Measurements from ENCODE around the gene FEZF1.
A peak's percentile ranks its signal among the peaks of the same experiment; 100 is the strongest.

FEZF1 gene

GRCh38 chr7:122306320-122307227 is 2.0 kb upstream of the FEZF1 start:
- no peaks in the 10 kb centered on the region for H3K9me3 ChIP-seq (ENCODE audit: control insufficient read depth, insufficient read depth, low read depth, low read length)
- H3K4me3 ChIP-seq (ENCODE audit: low read depth, low read length): peak overlapping the region; percentile 58
- peaks cover 47% of the 10 kb centered on the region for H3K4me1 ChIP-seq (ENCODE audit: control insufficient read depth, insufficient read depth, low read length)
- H3K36me3 ChIP-seq (ENCODE audit: control insufficient read depth, insufficient read depth, low read length): no peaks in the 10 kb centered on the region
- H3K27me3 ChIP-seq (ENCODE audit: control insufficient read depth, insufficient read depth, low read length): peaks cover 100% of the 10 kb centered on the region
- H3K27ac ChIP-seq (ENCODE audit: low read depth, low read length): no peak overlapping the region
- H3K9ac ChIP-seq (ENCODE audit: low read length): peak overlapping the region; percentile 10

GRCh38 chr7:122305475-122306319 is 1.1 kb upstream of the FEZF1 start:
- Histone ChIP-seq H3K36me3 (ENCODE audit: control insufficient read depth, insufficient read depth, low read length) (no peaks in the 10 kb centered on the region), H3K4me3 (ENCODE audit: low read depth, low read length) (peak overlapping the region; percentile 58), H3K27ac (ENCODE audit: low read depth, low read length) (no peak overlapping the region), H3K9me3 (ENCODE audit: control insufficient read depth, insufficient read depth, low read depth, low read length) (no peaks in the 10 kb centered on the region), H3K4me1 (ENCODE audit: control insufficient read depth, insufficient read depth, low read length) (peaks cover 43% of the 10 kb centered on the region), H3K27me3 (ENCODE audit: control insufficient read depth, insufficient read depth, low read length) (peaks cover 100% of the 10 kb centered on the region), H3K9ac (ENCODE audit: low read length) (no peak overlapping the region)

GRCh38 chr7:122304996-122305421 is 459 bp upstream of the FEZF1 start:
- peaks cover 47% of the 10 kb centered on the region for H3K4me1 ChIP-seq (ENCODE audit: control insufficient read depth, insufficient read depth, low read length)
- no peak overlapping the region for H3K27ac ChIP-seq (ENCODE audit: low read depth, low read length)
- no peaks in the 10 kb centered on the region for H3K9me3 ChIP-seq (ENCODE audit: control insufficient read depth, insufficient read depth, low read depth, low read length)
- no peaks in the 10 kb centered on the region for H3K36me3 ChIP-seq (ENCODE audit: control insufficient read depth, insufficient read depth, low read length)
- H3K4me3 ChIP-seq (ENCODE audit: low read depth, low read length): peak overlapping the region; percentile 58
- H3K27me3 ChIP-seq (ENCODE audit: control insufficient read depth, insufficient read depth, low read length): peaks cover 100% of the 10 kb centered on the region
- no peak overlapping the region for H3K9ac ChIP-seq (ENCODE audit: low read length)

- Histone ChIP-seq H3K27ac (ENCODE audit: low read depth, low read length) (no peak overlapping the region), H3K4me1 (ENCODE audit: control insufficient read depth, insufficient read depth, low read length) (peaks cover 34% of the 10 kb centered on the region), H3K4me3 (ENCODE audit: low read depth, low read length) (peak overlapping the region; percentile 58), H3K27me3 (ENCODE audit: control insufficient read depth, insufficient read depth, low read length) (peaks cover 100% of the 10 kb centered on the region), H3K9ac (ENCODE audit: low read length) (no peak overlapping the region), H3K36me3 (ENCODE audit: control insufficient read depth, insufficient read depth, low read length) (no peaks in the 10 kb centered on the region), H3K9me3 (ENCODE audit: control insufficient read depth, insufficient read depth, low read depth, low read length) (no peaks in the 10 kb centered on the region)
Observed at GRCh38 chr7:122303531-122304318, 825 bp downstream of the FEZF1 start.

GRCh38 chr7:122302761-122303530 is 1.6 kb downstream of the FEZF1 start:
- Histone ChIP-seq H3K4me1 (ENCODE audit: control insufficient read depth, insufficient read depth, low read length) (peaks cover 33% of the 10 kb centered on the region), H3K4me3 (ENCODE audit: low read depth, low read length) (peak overlapping the region; percentile 58), H3K27me3 (ENCODE audit: control insufficient read depth, insufficient read depth, low read length) (peaks cover 100% of the 10 kb centered on the region), H3K9ac (ENCODE audit: low read length) (no peak overlapping the region), H3K27ac (ENCODE audit: low read depth, low read length) (no peak overlapping the region), H3K36me3 (ENCODE audit: control insufficient read depth, insufficient read depth, low read length) (no peaks in the 10 kb centered on the region), H3K9me3 (ENCODE audit: control insufficient read depth, insufficient read depth, low read depth, low read length) (no peaks in the 10 kb centered on the region)

- Histone ChIP-seq H3K4me1 (ENCODE audit: control insufficient read depth, insufficient read depth, low read length) (peaks cover 30% of the 10 kb centered on the region), H3K36me3 (ENCODE audit: control insufficient read depth, insufficient read depth, low read length) (no peaks in the 10 kb centered on the region), H3K9ac (ENCODE audit: low read length) (no peak overlapping the region), H3K4me3 (ENCODE audit: low read depth, low read length) (peak overlapping the region; percentile 45), H3K27me3 (ENCODE audit: control insufficient read depth, insufficient read depth, low read length) (peaks cover 100% of the 10 kb centered on the region), H3K27ac (ENCODE audit: low read depth, low read length) (no peak overlapping the region), H3K9me3 (ENCODE audit: control insufficient read depth, insufficient read depth, low read depth, low read length) (no peaks in the 10 kb centered on the region)
Observed at GRCh38 chr7:122301858-122302760, 2.4 kb downstream of the FEZF1 start.

GRCh38 chr7:122300956-122301833 is 3.4 kb downstream of the FEZF1 start:
- Histone ChIP-seq H3K27ac (ENCODE audit: low read depth, low read length) (no peak overlapping the region), H3K9ac (ENCODE audit: low read length) (no peak overlapping the region), H3K4me3 (ENCODE audit: low read depth, low read length) (peak overlapping the region; percentile 89)

GRCh38 chr7:122300211-122300932 is 4.2 kb downstream of the FEZF1 start:
- peak overlapping the region; percentile 89 for H3K4me3 ChIP-seq (ENCODE audit: low read depth, low read length)
- peaks cover 24% of the 10 kb centered on the region for H3K4me1 ChIP-seq (ENCODE audit: control insufficient read depth, insufficient read depth, low read length)
- H3K27me3 ChIP-seq (ENCODE audit: control insufficient read depth, insufficient read depth, low read length): peaks cover 98% of the 10 kb centered on the region
- peak overlapping the region; percentile 22 for H3K9ac ChIP-seq (ENCODE audit: low read length)
- no peak overlapping the region for H3K27ac ChIP-seq (ENCODE audit: low read depth, low read length)
- no peaks in the 10 kb centered on the region for H3K9me3 ChIP-seq (ENCODE audit: control insufficient read depth, insufficient read depth, low read depth, low read length)
- no peaks in the 10 kb centered on the region for H3K36me3 ChIP-seq (ENCODE audit: control insufficient read depth, insufficient read depth, low read length)

More at GRCh38 chr7:122300956-122301833, 3.4 kb downstream of the FEZF1 start:
- Histone ChIP-seq H3K36me3 (ENCODE audit: control insufficient read depth, insufficient read depth, low read length) (no peaks in the 10 kb centered on the region), H3K9me3 (ENCODE audit: control insufficient read depth, insufficient read depth, low read depth, low read length) (no peaks in the 10 kb centered on the region), H3K27me3 (ENCODE audit: control insufficient read depth, insufficient read depth, low read length) (peaks cover 98% of the 10 kb centered on the region), H3K4me1 (ENCODE audit: control insufficient read depth, insufficient read depth, low read length) (peaks cover 26% of the 10 kb centered on the region)
